SU-DHL-6 (cell line): ENCODE measurements around the gene PRRC2B.

Source experiments
- H2AFZ ChIP-seq: fragments of 200-600 bp; sonication (generic); 2 replicates; pipeline ENCODE4 v1.6.1; 2014; ENCODE audit warnings: low read depth, mild to moderate bottlenecking, moderate library complexity, mixed read lengths, antibody characterized with exemption, low read length; ENCODE audit not compliant: severe bottlenecking
- H3F3A ChIP-seq: fragments of 200-600 bp; shearing (Covaris generic); 2 replicates; pipeline ENCODE4 v1.6.0; 2016; ENCODE audit warnings: antibody characterized with exemption, mild to moderate bottlenecking; ENCODE audit not compliant: insufficient read depth
- H3K27ac ChIP-seq: fragments of 200-600 bp; sonication (generic); 2 replicates; pipeline ENCODE4 v1.5.1; 2016; ENCODE audit warnings: low read depth, mild to moderate bottlenecking, low read length, moderate library complexity, mixed read lengths
- H3K27me3 ChIP-seq: fragments of 200-600 bp; sonication (generic), shearing (Covaris generic); 2 replicates; pipeline ENCODE4 v1.6.0; 2014; ENCODE audit warnings: mild to moderate bottlenecking, low read length
- H3K36me3 ChIP-seq: fragments of 200-600 bp; sonication (generic); 2 replicates; pipeline ENCODE4 v1.6.1; 2014; ENCODE audit warnings: mild to moderate bottlenecking, low read length, mixed read lengths
- H3K4me2 ChIP-seq: fragments of 300-600, 200-600 bp; shearing (Covaris generic), sonication (generic); 2 replicates; pipeline ENCODE4 v1.6.0; 2014; ENCODE audit warnings: low read length, low read depth, mild to moderate bottlenecking; ENCODE audit not compliant: poor library complexity, severe bottlenecking
- H3K4me3 ChIP-seq: fragments of 200-600 bp; sonication (generic); 2 replicates; pipeline ENCODE4 v1.5.1; 2014; ENCODE audit warnings: antibody characterized with exemption, low read length, mild to moderate bottlenecking, mixed read lengths; ENCODE audit not compliant: insufficient read depth, poor library complexity, severe bottlenecking
- H3K79me2 ChIP-seq: fragments of 200-600 bp; sonication (generic); 2 replicates; pipeline ENCODE4 v1.6.1; 2014; ENCODE audit warnings: mild to moderate bottlenecking, low read length, moderate library complexity; ENCODE audit not compliant: insufficient read depth
- H3K9ac ChIP-seq: fragments of 200-600 bp; sonication (generic); 2 replicates; pipeline ENCODE4 v1.7.0; 2014; ENCODE audit warnings: mild to moderate bottlenecking, low read length
- H3K9me2 ChIP-seq: fragments of 200-600 bp; sonication (generic); replicated peaks from 2 replicates; pipeline ENCODE4 v1.6.1; 2014; ENCODE audit warnings: low read length; ENCODE audit not compliant: insufficient read depth
- H3K9me3 ChIP-seq: fragments of 200-600 bp; sonication (generic); 2 replicates; pipeline ENCODE4 v1.6.1; 2014; ENCODE audit warnings: low read length, mixed read lengths; ENCODE audit not compliant: insufficient read depth
- H4K20me1 ChIP-seq: fragments of 200-600 bp; sonication (generic); 2 replicates; pipeline ENCODE4 v1.6.1; 2014; ENCODE audit warnings: low read depth, mild to moderate bottlenecking, antibody characterized with exemption, low read length, moderate library complexity, mixed read lengths
- CTCF ChIP-seq: fragments of 200-600 bp; sonication (generic); IDR thresholded peaks from one replicate; pipeline ENCODE4 v1.5.1; 2017; ENCODE audit warnings: antibody characterized with exemption, mild to moderate bottlenecking, low read length, moderate library complexity; ENCODE audit not compliant: insufficient read depth, poor library complexity, severe bottlenecking
- EZH2phosphoT487 ChIP-seq: fragments of 200-600 bp; sonication (generic), shearing (Covaris generic); conservative IDR thresholded peaks from 2 replicates; pipeline ENCODE4 v1.6.1; 2018; ENCODE audit warnings: mild to moderate bottlenecking, antibody characterized with exemption, low read length, moderate library complexity, mixed read lengths

The PRRC2B gene

GRCh38 chr9:131478911-131479310 lies 85.0 kb downstream of the PRRC2B start:
- no peak overlapping the region for H3K4me2 ChIP-seq
- no peak overlapping the region for H3K9ac ChIP-seq
- H3K9me2 ChIP-seq = no peaks in the 10 kb centered on the region
- H3F3A ChIP-seq = no peaks in the 10 kb centered on the region
- no peak overlapping the region for H3K4me3 ChIP-seq
- H3K36me3 ChIP-seq = peaks cover 15% of the 10 kb centered on the region; the same call in 1 of the 2 replicates
- H2AFZ ChIP-seq = no peak overlapping the region
- H3K9me3 ChIP-seq = no peaks in the 10 kb centered on the region
- H3K27me3 ChIP-seq = no peaks in the 10 kb centered on the region
- no peaks in the 10 kb centered on the region for H4K20me1 ChIP-seq
- no peaks in the 10 kb centered on the region; the same call in 1 of the 2 replicates for H3K79me2 ChIP-seq
- no peak overlapping the region for H3K27ac ChIP-seq
- TF ChIP-seq CTCF = no peak
- TF ChIP-seq EZH2phosphoT487 = no peak

GRCh38 chr9:131480258-131480657 lies 86.4 kb downstream of the PRRC2B start:
- no peak overlapping the region for H3K4me2 ChIP-seq
- H4K20me1 ChIP-seq = no peaks in the 10 kb centered on the region
- no peak overlapping the region for H2AFZ ChIP-seq
- no peaks in the 10 kb centered on the region for H3F3A ChIP-seq
- peaks cover 9% of the 10 kb centered on the region; the same call in 1 of the 2 replicates for H3K36me3 ChIP-seq
- no peak overlapping the region for H3K9ac ChIP-seq
- H3K9me3 ChIP-seq = no peaks in the 10 kb centered on the region
- H3K9me2 ChIP-seq = no peaks in the 10 kb centered on the region
- H3K27ac ChIP-seq = no peak overlapping the region
- no peaks in the 10 kb centered on the region; the same call in 1 of the 2 replicates for H3K79me2 ChIP-seq
- TF ChIP-seq EZH2phosphoT487 (no peak), CTCF (no peak)
- no peak overlapping the region for H3K4me3 ChIP-seq
- H3K27me3 ChIP-seq = no peaks in the 10 kb centered on the region

GRCh38 chr9:131481441-131482342 lies 87.8 kb downstream of the PRRC2B start:
- H2AFZ ChIP-seq = no peak overlapping the region
- H3K27ac ChIP-seq = no peak overlapping the region
- no peak overlapping the region for H3K4me3 ChIP-seq
- H3K4me2 ChIP-seq = no peak overlapping the region
- no peaks in the 10 kb centered on the region for H3F3A ChIP-seq
- H3K9me2 ChIP-seq = no peaks in the 10 kb centered on the region
- H3K9me3 ChIP-seq = no peaks in the 10 kb centered on the region
- no peak overlapping the region for H3K9ac ChIP-seq
- peaks cover 7% of the 10 kb centered on the region; the same call in 1 of the 2 replicates for H3K36me3 ChIP-seq
- H3K27me3 ChIP-seq = no peaks in the 10 kb centered on the region
- H3K79me2 ChIP-seq = no peaks in the 10 kb centered on the region; the same call in 1 of the 2 replicates
- H4K20me1 ChIP-seq = no peaks in the 10 kb centered on the region
- no peak for TF ChIP-seq CTCF
- no peak for TF ChIP-seq EZH2phosphoT487
